DND-41 (cell line): ENCODE data around the gene ST7.

ENCODE experiments used
- ATAC-seq: fragments of 200-7000 bp; cut with Tn5 transposase; 3 replicates; pipeline ENCODE4 v1.9.1; 2021; ENCODE audit warnings: low read depth; ENCODE audit not compliant: insufficient read depth
- DNase-seq: peaks from one replicate; pipeline ENCODE4 v3.0.0-alpha.2; 2020
- H2AFZ ChIP-seq: 2 replicates; pipeline ENCODE4 v1.6.0; 2012; ENCODE audit warnings: low read depth, low read length
- H3K27ac ChIP-seq: 2 replicates; pipeline ENCODE4 v1.5.1; 2012; ENCODE audit warnings: low read length, inconsistent platforms
- H3K27me3 ChIP-seq: fragments of 200-600 bp; sonication (generic); 2 replicates; pipeline ENCODE4 v1.6.0; 2012; ENCODE audit warnings: low read length, mild to moderate bottlenecking, inconsistent platforms; ENCODE audit not compliant: insufficient read depth, poor library complexity
- H3K36me3 ChIP-seq: 2 replicates; pipeline ENCODE4 v1.5.1; 2012; ENCODE audit warnings: low read length, inconsistent platforms; ENCODE audit not compliant: insufficient read depth
- H3K4me1 ChIP-seq: 2 replicates; pipeline ENCODE4 v1.5.1; 2012; ENCODE audit warnings: mild to moderate bottlenecking, low read length; ENCODE audit not compliant: insufficient read depth
- H3K4me2 ChIP-seq: 2 replicates; pipeline ENCODE4 v1.6.0; 2012; ENCODE audit warnings: mild to moderate bottlenecking, moderate library complexity, low read length, inconsistent platforms; ENCODE audit not compliant: insufficient read depth
- H3K4me3 ChIP-seq, 2 experiments: fragments of 200-600 bp in 1 of 2; shearing (Covaris generic) in 1 of 2; 2 replicates each; pipeline ENCODE4 v1.5.1; 2012 to 2016; ENCODE audit warnings: inconsistent platforms in 2 of 2, low read length in 2 of 2, mild to moderate bottlenecking in 2 of 2, low read depth in 1 of 2, moderate library complexity in 1 of 2
- H3K79me2 ChIP-seq: 2 replicates; pipeline ENCODE4 v1.6.0; 2012; ENCODE audit warnings: low read length, inconsistent platforms; ENCODE audit not compliant: insufficient read depth
- H3K9ac ChIP-seq: 2 replicates; pipeline ENCODE4 v1.6.0; 2012; ENCODE audit warnings: low read depth, mild to moderate bottlenecking, inconsistent platforms, low read length, moderate library complexity
- H3K9me3 ChIP-seq: 2 replicates; pipeline ENCODE4 v1.5.1; 2012; ENCODE audit warnings: low read length, moderate library complexity, mild to moderate bottlenecking, inconsistent platforms; ENCODE audit not compliant: insufficient read depth, severe bottlenecking
- H4K20me1 ChIP-seq: 2 replicates; pipeline ENCODE4 v1.6.0; 2012; ENCODE audit warnings: low read length; ENCODE audit not compliant: insufficient read depth
- CTCF ChIP-seq: IDR thresholded peaks from 2 replicates; pipeline ENCODE4 v1.5.1; 2012; ENCODE audit warnings: borderline replicate concordance, low read length, moderate library complexity, mild to moderate bottlenecking; ENCODE audit not compliant: poor library complexity, severe bottlenecking; ENCODE audit errors: extremely low read depth
- EZH2 ChIP-seq: IDR thresholded peaks from 3 replicates; pipeline ENCODE4 v1.6.1; 2012; ENCODE audit warnings: borderline replicate concordance, low read depth, mild to moderate bottlenecking, moderate library complexity, low read length, inconsistent platforms; ENCODE audit not compliant: severe bottlenecking

ST7 gene

GRCh38 chr7:117138495-117138894 is 185.2 kb downstream of the ST7 start:
- Histone ChIP-seq H4K20me1 (no peaks in the 10 kb centered on the region), H3K4me3 (no peak overlapping the region), H3K79me2 (no peaks in the 10 kb centered on the region), H3K36me3 (no peaks in the 10 kb centered on the region), H3K9ac (no peak overlapping the region), H2AFZ (no peak overlapping the region), H3K9me3 (no peaks in the 10 kb centered on the region), H3K4me1 (no peaks in the 10 kb centered on the region), H3K27me3 (peaks cover 33% of the 10 kb centered on the region), H3K27ac (no peak overlapping the region), H3K4me2 (no peak overlapping the region)
- ATAC-seq (no peak), DNase-seq (no peak)
- no peak for TF ChIP-seq CTCF
- TF ChIP-seq EZH2, result no peak

- Histone ChIP-seq H3K4me2 (no peak overlapping the region), H2AFZ (no peak overlapping the region), H3K4me3 (no peak overlapping the region), H3K9ac (no peak overlapping the region), H4K20me1 (no peaks in the 10 kb centered on the region), H3K79me2 (no peaks in the 10 kb centered on the region), H3K27ac (no peak overlapping the region), H3K4me1 (no peaks in the 10 kb centered on the region), H3K9me3 (no peaks in the 10 kb centered on the region), H3K36me3 (no peaks in the 10 kb centered on the region), H3K27me3 (peaks cover 33% of the 10 kb centered on the region)
- DNase-seq, result no peak
- ATAC-seq, result no peak
- TF ChIP-seq EZH2, result no peak
- no peak for TF ChIP-seq CTCF
These were observed 185.7 kb downstream of the ST7 start for GRCh38 chr7:117138981-117139380.

- no peaks in the 10 kb centered on the region for H4K20me1 ChIP-seq
- H2AFZ ChIP-seq, result no peak overlapping the region
- no peaks in the 10 kb centered on the region for H3K36me3 ChIP-seq
- no peak for DNase-seq
- peaks cover 28% of the 10 kb centered on the region for H3K27me3 ChIP-seq
- no peaks in the 10 kb centered on the region for H3K4me1 ChIP-seq
- H3K79me2 ChIP-seq, result no peaks in the 10 kb centered on the region
- no peaks in the 10 kb centered on the region for H3K9me3 ChIP-seq
- no peak for ATAC-seq
- H3K4me3 ChIP-seq, result no peak overlapping the region
- H3K4me2 ChIP-seq, result no peak overlapping the region
- TF ChIP-seq EZH2, result no peak
- H3K27ac ChIP-seq, result no peak overlapping the region
- H3K9ac ChIP-seq, result no peak overlapping the region
These were observed 186.2 kb downstream of the ST7 start for GRCh38 chr7:117139397-117139984.

- no peak overlapping the region for H3K4me2 ChIP-seq
- no peak for DNase-seq
- no peaks in the 10 kb centered on the region for H3K79me2 ChIP-seq
- no peak overlapping the region for H3K4me3 ChIP-seq
- no peaks in the 10 kb centered on the region for H4K20me1 ChIP-seq
- no peak overlapping the region for H3K27ac ChIP-seq
- H3K27me3 ChIP-seq, result peaks cover 18% of the 10 kb centered on the region
- H3K36me3 ChIP-seq, result no peaks in the 10 kb centered on the region
- no peaks in the 10 kb centered on the region for H3K4me1 ChIP-seq
- H3K9me3 ChIP-seq, result no peaks in the 10 kb centered on the region
- no peak overlapping the region for H3K9ac ChIP-seq
- ATAC-seq, result no peak
- no peak for TF ChIP-seq EZH2
- TF ChIP-seq CTCF, result no peak
- H2AFZ ChIP-seq, result no peak overlapping the region
These were observed 187.6 kb downstream of the ST7 start for GRCh38 chr7:117140921-117141320.
